Skeletal muscle tissue (tissue), 4 donors: ENCODE data around the gene DPM2. TPM values are rescaled to one million over a fixed set of nuclear protein-coding genes. Genes with fewer than 3 reads are reported as not detected.

ENCODE experiments used
- H3K27ac ChIP-seq: one replicate; pipeline ENCODE4 v1.7.0; 2013; ENCODE audit warnings: mild to moderate bottlenecking, low read depth, low read length, inconsistent platforms
- H3K27me3 ChIP-seq, 3 donors: one replicate each; pipeline ENCODE4 v1.7.0; 2013; ENCODE audit warnings: low read length in 3 of 3; ENCODE audit not compliant: control insufficient read depth in 3 of 3, insufficient read depth in 3 of 3
- H3K36me3 ChIP-seq, 3 donors: one replicate each; pipeline ENCODE4 v1.7.0; 2013; ENCODE audit warnings: low read length in 3 of 3; ENCODE audit not compliant: control insufficient read depth in 3 of 3, insufficient read depth in 3 of 3
- H3K4me1 ChIP-seq, 3 donors: one replicate each; pipeline ENCODE4 v1.7.0; 2013; ENCODE audit warnings: low read length in 3 of 3, mild to moderate bottlenecking in 3 of 3; ENCODE audit not compliant: control insufficient read depth in 3 of 3, insufficient read depth in 3 of 3
- H3K4me3 ChIP-seq, 3 donors: one replicate each; pipeline ENCODE4 v1.7.0; 2013; ENCODE audit warnings: low read length in 3 of 3
- H3K9ac ChIP-seq, 3 donors: one replicate each; pipeline ENCODE4 v1.7.0; 2013; ENCODE audit warnings: low read length in 3 of 3, mild to moderate bottlenecking in 3 of 3, moderate library complexity in 2 of 3, low read depth in 1 of 3
- H3K9me3 ChIP-seq, 3 donors: one replicate each; pipeline ENCODE4 v1.7.0; 2013; ENCODE audit warnings: low read length in 3 of 3; ENCODE audit not compliant: control insufficient read depth in 3 of 3
- total RNA-seq: library from RNA; depleted of rRNA; stranded (reverse); fragments of >200 nt; gene quantifications from one replicate; pipeline ENCODE4 v1.2.3, GENCODE V29; 2014
- donor health status: Osteomylitis.

DPM2 gene
- total RNA-seq, 1 donor from 2014 or later: 7.3 TPM

GRCh38 chr9:127913682-127914081, 24.0 kb downstream of the DPM2 start:
- peaks cover 11 to 29% (median 17%) of the 10 kb centered on the region in 3 donors for H3K36me3 ChIP-seq
- H3K9ac ChIP-seq: no peak overlapping the region
- no peak overlapping the region for H3K27ac ChIP-seq
- H3K4me3 ChIP-seq: no peak overlapping the region
- H3K9me3 ChIP-seq: no peaks in the 10 kb centered on the region
- no peaks in the 10 kb centered on the region for H3K27me3 ChIP-seq
- H3K4me1 ChIP-seq: peaks cover 20 to 37% (median 34%) of the 10 kb centered on the region in 3 donors

- H3K36me3 ChIP-seq: peaks cover 14 to 29% (median 21%) of the 10 kb centered on the region in 3 donors
- H3K27me3 ChIP-seq: no peaks in the 10 kb centered on the region
- no peak overlapping the region for H3K4me3 ChIP-seq
- H3K4me1 ChIP-seq: peaks cover 20 to 31% (median 28%) of the 10 kb centered on the region in 3 donors
- H3K9ac ChIP-seq: no peak overlapping the region
- H3K9me3 ChIP-seq: no peaks in the 10 kb centered on the region
- H3K27ac ChIP-seq: no peak overlapping the region
Observed at GRCh38 chr9:127912882-127913281, 24.8 kb downstream of the DPM2 start.

GRCh38 chr9:127912296-127912695, 25.4 kb downstream of the DPM2 start:
- H3K36me3 ChIP-seq: peaks cover 14 to 29% (median 21%) of the 10 kb centered on the region in 3 donors
- H3K4me1 ChIP-seq: peaks cover 16 to 28% (median 24%) of the 10 kb centered on the region in 3 donors

GRCh38 chr9:127910613-127911205, 26.9 kb downstream of the DPM2 start:
- H3K27me3 ChIP-seq: no peaks in the 10 kb centered on the region
- H3K27ac ChIP-seq: no peak overlapping the region
- H3K4me1 ChIP-seq: peaks cover 6 to 24% (median 14%) of the 10 kb centered on the region in 3 donors
- no peak overlapping the region for H3K9ac ChIP-seq
- H3K4me3 ChIP-seq: no peak overlapping the region
- no peaks in the 10 kb centered on the region for H3K9me3 ChIP-seq
- H3K36me3 ChIP-seq: peaks cover 14 to 29% (median 21%) of the 10 kb centered on the region in 3 donors

More at GRCh38 chr9:127912296-127912695, 25.4 kb downstream of the DPM2 start:
- Histone ChIP-seq H3K9ac (no peak overlapping the region), H3K27ac (no peak overlapping the region), H3K4me3 (no peak overlapping the region), H3K9me3 (no peaks in the 10 kb centered on the region), H3K27me3 (no peaks in the 10 kb centered on the region)

- Histone ChIP-seq H3K27ac (no peak overlapping the region), H3K4me1 (peaks cover 13 to 25% (median 15%) of the 10 kb centered on the region in 3 donors), H3K4me3 (no peak overlapping the region), H3K9ac (no peak overlapping the region), H3K27me3 (no peaks in the 10 kb centered on the region), H3K36me3 (peaks cover 14 to 29% (median 21%) of the 10 kb centered on the region in 3 donors), H3K9me3 (no peaks in the 10 kb centered on the region)
Observed at GRCh38 chr9:127909839-127910273, 27.8 kb downstream of the DPM2 start.

- Histone ChIP-seq H3K9me3 (no peaks in the 10 kb centered on the region), H3K4me3 (no peak overlapping the region), H3K4me1 (peaks cover 25 to 34% (median 26%) of the 10 kb centered on the region in 3 donors), H3K27ac (no peak overlapping the region), H3K36me3 (peaks cover 14 to 27% (median 21%) of the 10 kb centered on the region in 3 donors), H3K27me3 (no peaks in the 10 kb centered on the region), H3K9ac (no peak overlapping the region)
Observed at GRCh38 chr9:127908660-127908926, 29.1 kb downstream of the DPM2 start.

GRCh38 chr9:127907867-127908659, 29.6 kb downstream of the DPM2 start:
- Histone ChIP-seq H3K4me1 (peaks cover 31 to 38% (median 31%) of the 10 kb centered on the region in 3 donors), H3K9me3 (no peaks in the 10 kb centered on the region), H3K4me3 (no peak overlapping the region), H3K27ac (no peak overlapping the region), H3K36me3 (peaks cover 14 to 27% (median 21%) of the 10 kb centered on the region in 3 donors), H3K27me3 (no peaks in the 10 kb centered on the region), H3K9ac (no peak overlapping the region)

GRCh38 chr9:127905788-127906191, 31.9 kb downstream of the DPM2 start:
- H3K27ac ChIP-seq: peak overlapping the region; percentile 66
- H3K9me3 ChIP-seq: no peaks in the 10 kb centered on the region
- H3K4me3 ChIP-seq: no peak overlapping the region
- peaks cover 3 to 11% (median 6%) of the 10 kb centered on the region in 3 donors for H3K36me3 ChIP-seq
- H3K9ac ChIP-seq: peak overlapping the region in 1 of 3 donors; percentile 16
- no peaks in the 10 kb centered on the region for H3K27me3 ChIP-seq
- H3K4me1 ChIP-seq: peaks cover 27 to 34% (median 27%) of the 10 kb centered on the region in 3 donors

GRCh38 chr9:127905004-127905728, 32.5 kb downstream of the DPM2 start:
- Histone ChIP-seq H3K9ac (peak overlapping the region; percentile 27 to 50 (median 32)), H3K4me1 (peaks cover 27 to 34% (median 27%) of the 10 kb centered on the region in 3 donors)

More at GRCh38 chr9:127905004-127905728, 32.5 kb downstream of the DPM2 start:
- peaks cover 3 to 7% (median 4%) of the 10 kb centered on the region in 3 donors for H3K36me3 ChIP-seq
- H3K9me3 ChIP-seq: no peaks in the 10 kb centered on the region
- H3K27me3 ChIP-seq: no peaks in the 10 kb centered on the region
- peak overlapping the region; percentile 66 for H3K27ac ChIP-seq
- no peak overlapping the region for H3K4me3 ChIP-seq
